ENCODE measurements around the gene ZNF620. TPM values are rescaled to one million over a fixed set of nuclear protein-coding genes. Genes with fewer than 3 reads are reported as not detected.
"Not testable (repeated sequence)": the region's sequence is repeated elsewhere in the genome, so short reads cannot be mapped to it uniquely, and the experiment has no call there.

ZNF620 gene
- total RNA-seq, 2 experiments from 2014 or later: 5.5 to 5.6 TPM

DNA sequence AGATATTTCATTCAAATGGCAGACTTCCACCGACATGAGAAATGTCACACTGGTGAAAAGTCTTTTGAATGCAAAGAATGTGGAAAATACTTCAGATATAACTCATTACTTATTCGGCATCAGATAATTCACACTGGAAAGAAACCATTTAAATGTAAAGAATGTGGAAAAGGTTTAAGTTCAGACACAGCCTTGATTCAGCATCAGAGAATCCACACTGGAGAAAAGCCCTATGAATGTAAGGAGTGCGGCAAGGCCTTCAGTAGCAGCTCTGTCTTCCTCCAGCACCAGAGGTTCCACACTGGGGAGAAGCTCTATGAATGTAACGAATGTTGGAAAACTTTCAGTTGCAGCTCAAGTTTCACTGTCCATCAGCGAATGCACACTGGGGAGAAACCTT is 10.4 kb downstream of the ZNF620 start:
- Mint-ChIP-seq H3K36me3 (ENCODE audit: low read depth) (peaks cover 26% of the 10 kb centered on the region), H3K4me3 (no peak overlapping the region), H3K9me3 (no peaks in the 10 kb centered on the region), H3K27me3 (no peaks in the 10 kb centered on the region), H3K4me1 (no peaks in the 10 kb centered on the region), H3K27ac (no peak overlapping the region)
- POLR2A ChIA-PET: no interaction called here
- CTCF ChIA-PET: no interaction called here
- DNase-seq: no peak

DNA sequence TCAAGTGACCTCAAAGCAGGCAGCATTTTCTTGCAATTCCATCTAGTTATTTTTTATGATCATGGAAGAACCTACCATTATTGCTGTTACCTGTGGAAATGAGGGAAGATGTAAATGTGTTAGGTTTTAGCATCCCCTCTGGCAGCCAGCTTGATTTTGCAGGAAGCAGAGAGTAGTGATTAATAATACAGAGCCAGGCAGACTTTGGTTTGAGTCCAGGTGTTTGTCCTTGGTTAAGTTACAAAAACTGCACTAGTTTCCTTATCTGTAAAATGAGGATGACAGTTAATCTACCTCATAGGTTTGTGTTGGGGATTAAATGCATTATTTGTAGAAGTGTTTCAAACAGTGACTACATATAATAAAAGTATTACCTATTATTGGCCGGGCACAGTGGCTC is 12.2 kb downstream of the ZNF620 start:
- ChIA-PET CTCF (no interaction called here), POLR2A (no interaction called here)
- H3K27me3 Mint-ChIP-seq: no peaks in the 10 kb centered on the region
- no peak overlapping the region for H3K4me3 Mint-ChIP-seq
- no peaks in the 10 kb centered on the region for H3K4me1 Mint-ChIP-seq
- no peaks in the 10 kb centered on the region for H3K9me3 Mint-ChIP-seq
- no peak for DNase-seq
- no peak overlapping the region for H3K27ac Mint-ChIP-seq
- H3K36me3 Mint-ChIP-seq (ENCODE audit: low read depth): peaks cover 21% of the 10 kb centered on the region

DNA sequence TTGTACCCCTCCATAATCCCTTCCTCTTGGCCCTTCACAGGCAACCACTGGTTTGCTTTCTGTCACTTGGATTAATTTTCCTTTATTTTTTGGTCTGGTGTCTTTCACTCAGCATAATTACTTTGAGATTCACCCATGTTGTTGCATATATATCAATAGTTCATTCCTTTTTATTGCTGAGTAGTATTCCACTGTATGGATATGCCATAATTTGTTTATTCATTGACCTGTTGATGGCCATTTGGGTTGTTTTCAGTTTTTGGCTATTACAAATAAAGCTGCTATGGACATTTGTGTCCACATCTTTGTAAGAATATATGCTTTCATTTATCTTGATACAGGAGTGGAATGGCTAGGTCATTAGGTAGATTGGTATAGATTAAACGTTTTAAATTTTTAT is 13.0 kb downstream of the ZNF620 start:
- no peak overlapping the region for H3K4me3 Mint-ChIP-seq
- peaks cover 21% of the 10 kb centered on the region for H3K36me3 Mint-ChIP-seq (ENCODE audit: low read depth)
- no peaks in the 10 kb centered on the region for H3K9me3 Mint-ChIP-seq
- CTCF ChIA-PET: no interaction called here
- peaks cover 2% of the 10 kb centered on the region for H3K4me1 Mint-ChIP-seq
- POLR2A ChIA-PET: no interaction called here
- no peak for DNase-seq
- H3K27me3 Mint-ChIP-seq: no peaks in the 10 kb centered on the region
- no peak overlapping the region for H3K27ac Mint-ChIP-seq

DNA sequence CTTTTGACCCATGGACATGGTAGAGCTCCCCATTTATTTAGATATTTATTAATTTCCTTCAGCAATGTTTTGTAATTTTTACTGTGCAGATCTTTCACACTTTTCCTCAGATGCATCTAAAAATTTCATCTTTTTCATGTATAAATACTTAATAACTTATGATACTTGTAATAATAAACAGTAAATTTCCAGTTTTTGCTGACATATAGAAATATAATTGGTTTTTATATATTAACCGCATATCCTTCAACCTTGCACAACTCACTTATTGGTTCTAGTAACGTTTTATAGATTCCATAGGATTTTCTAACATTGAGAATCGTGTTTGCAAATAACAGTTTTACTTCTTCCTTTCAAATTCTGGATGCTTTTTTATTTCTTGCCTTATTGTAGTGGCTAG is 15.4 kb downstream of the ZNF620 start:
- POLR2A ChIA-PET: no interaction called here
- CTCF ChIA-PET: interaction anchor here (1.6 kb wide), 1 partner anchor 212 kb away, joined by 3 read pairs; no protein-coding TSS in a partner anchor
- H3K9me3 Mint-ChIP-seq: no peaks in the 10 kb centered on the region
- H3K27ac Mint-ChIP-seq: no peak overlapping the region
- peaks cover 22% of the 10 kb centered on the region for H3K4me1 Mint-ChIP-seq
- peaks cover 19% of the 10 kb centered on the region for H3K36me3 Mint-ChIP-seq (ENCODE audit: low read depth)
- no peak overlapping the region for H3K4me3 Mint-ChIP-seq
- no peaks in the 10 kb centered on the region for H3K27me3 Mint-ChIP-seq
- DNase-seq: no peak

DNA sequence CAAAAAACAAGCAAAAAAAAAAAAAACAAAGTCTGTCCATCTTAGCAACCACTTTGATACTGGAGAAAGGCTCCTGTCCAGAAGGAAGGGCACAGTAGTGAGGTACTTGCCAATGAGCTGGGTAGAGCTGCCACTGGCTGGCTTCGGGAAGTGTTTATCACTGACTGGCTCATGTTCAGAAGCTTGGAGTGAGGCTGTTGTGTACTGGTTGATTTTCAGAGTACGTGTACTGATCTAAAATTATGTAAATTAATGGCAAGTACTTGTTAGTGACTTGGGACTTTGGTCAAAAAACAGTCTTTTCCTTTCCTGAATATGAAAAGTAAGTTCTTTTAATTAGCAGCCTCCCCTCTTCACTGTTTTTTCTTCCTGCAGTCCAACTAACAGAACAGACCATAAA is 17.9 kb downstream of the ZNF620 start:
- no peaks in the 10 kb centered on the region for H3K9me3 Mint-ChIP-seq
- no peak for DNase-seq
- ChIA-PET POLR2A (no interaction called here), CTCF (interaction anchor here (0.7 to 0.9 kb wide), 2 partner anchors 17 to 28 kb away, joined by 3 read pairs; no protein-coding TSS in a partner anchor)
- H3K27me3 Mint-ChIP-seq: no peaks in the 10 kb centered on the region
- peak overlapping the region; percentile 96 for H3K4me3 Mint-ChIP-seq
- peaks cover 29% of the 10 kb centered on the region for H3K4me1 Mint-ChIP-seq
- peak overlapping the region; percentile 99 for H3K27ac Mint-ChIP-seq
- H3K36me3 Mint-ChIP-seq (ENCODE audit: low read depth): peaks cover 34% of the 10 kb centered on the region

DNA sequence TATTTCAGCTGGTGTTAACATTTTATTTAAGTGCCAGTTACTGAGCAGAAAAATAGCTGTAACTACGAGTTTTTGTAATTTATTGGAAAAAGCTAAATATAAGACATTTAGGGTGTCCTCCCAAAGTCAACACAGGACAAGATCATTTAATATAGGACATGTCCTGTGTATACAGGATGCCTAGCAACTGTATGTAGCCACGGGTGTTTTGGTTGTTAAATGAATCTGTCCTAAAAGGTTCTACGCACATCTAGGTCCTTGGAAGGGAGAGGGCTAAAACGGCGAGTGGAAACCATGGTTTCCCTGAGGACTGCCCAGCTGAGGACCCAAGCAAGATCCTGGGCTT is 18.4 kb downstream of the ZNF620 start:
- Mint-ChIP-seq H3K27me3 (no peaks in the 10 kb centered on the region), H3K9me3 (no peaks in the 10 kb centered on the region), H3K4me3 (peak overlapping the region; percentile 96), H3K4me1 (peaks cover 31% of the 10 kb centered on the region), H3K27ac (peak overlapping the region; percentile 99), H3K36me3 (ENCODE audit: low read depth) (peaks cover 38% of the 10 kb centered on the region)
- POLR2A ChIA-PET: no interaction called here
- DNase-seq: no peak
- CTCF ChIA-PET: interaction anchor here (0.7 to 0.9 kb wide), 2 partner anchors 17 to 28 kb away, joined by 3 read pairs; no protein-coding TSS in a partner anchor

DNA sequence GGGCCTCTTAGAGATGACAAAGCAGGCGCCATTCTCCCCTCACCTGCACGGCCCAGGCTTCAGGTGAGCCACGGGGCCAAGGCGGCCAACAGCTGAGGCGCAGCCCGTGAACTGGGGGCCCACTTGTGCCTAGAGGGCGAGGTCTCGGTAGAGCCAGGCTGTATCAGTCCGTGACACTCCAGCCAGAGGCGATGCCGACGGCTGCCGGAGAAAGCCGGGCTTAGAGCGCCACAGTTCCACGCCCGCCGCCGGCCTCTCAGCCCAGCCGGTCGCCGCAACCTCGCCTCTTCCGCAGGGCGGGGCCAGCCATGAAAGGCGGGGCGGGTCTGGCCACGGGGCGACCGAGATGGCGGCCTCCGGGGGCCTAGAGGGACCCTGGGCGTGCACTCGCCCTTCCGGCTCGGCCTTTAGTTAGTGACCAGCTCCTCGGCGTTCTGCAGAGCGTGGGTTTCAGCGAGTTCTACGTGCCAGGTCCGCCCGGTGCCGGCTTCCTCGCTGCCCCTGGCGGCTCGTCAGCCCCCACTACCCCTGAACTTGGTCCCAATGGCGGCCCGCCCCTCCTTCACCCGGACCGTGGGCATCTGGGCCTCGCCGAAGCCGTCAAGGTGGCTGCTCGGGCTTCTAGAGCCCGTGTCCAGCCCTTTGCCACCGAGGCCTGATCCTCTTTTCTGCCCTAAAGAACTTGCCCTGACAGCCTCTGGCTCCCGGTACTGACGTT is 18.9 kb downstream of the ZNF620 start, which contains the start of gene ZNF621:
Gene ZNF621, plus strand, starts transcription at position 393 of the 718 bp plus-strand sequence. CDS start 881 bp downstream, outside the sequence.
- Mint-ChIP-seq H3K9me3 (no peaks in the 10 kb centered on the region), H3K4me1 (peaks cover 31% of the 10 kb centered on the region), H3K27ac (peak within 1 kb of the TSS; percentile 99), H3K27me3 (no peaks in the 10 kb centered on the region), H3K4me3 (peak within 1 kb of the TSS; percentile 96), H3K36me3 (ENCODE audit: low read depth) (peaks cover 43% of the 10 kb centered on the region)
- CTCF ChIA-PET: interaction anchor here (0.7 to 0.9 kb wide), 2 partner anchors 17 to 29 kb away, joined by 3 read pairs; no protein-coding TSS in a partner anchor
- POLR2A ChIA-PET: no interaction called here
- DNase-seq: peak; percentile 85

DNA sequence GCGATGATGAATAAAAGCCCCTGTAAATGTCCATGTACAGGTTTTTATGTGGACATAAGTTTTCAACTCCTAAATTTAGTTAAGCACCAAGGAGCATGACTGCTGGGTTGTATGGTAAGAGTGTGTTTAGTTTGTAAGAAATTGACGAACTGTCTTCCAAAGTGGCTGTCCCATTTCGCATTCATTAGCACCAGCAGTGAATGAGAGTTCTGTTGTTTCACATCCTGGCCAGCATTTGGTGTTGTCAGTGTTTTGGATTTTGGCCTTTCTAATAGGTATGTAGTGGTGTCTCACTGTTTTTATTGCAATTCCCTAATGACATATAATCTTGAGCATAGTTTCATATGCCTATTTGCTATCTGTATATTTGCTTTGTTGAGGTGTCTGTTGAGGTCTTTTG is 22.6 kb downstream of the ZNF620 start:
- POLR2A ChIA-PET: no interaction called here
- Mint-ChIP-seq H3K9me3 (peaks cover 19% of the 10 kb centered on the region), H3K27ac (no peak overlapping the region), H3K4me3 (no peak overlapping the region), H3K4me1 (peaks cover 31% of the 10 kb centered on the region), H3K27me3 (no peaks in the 10 kb centered on the region), H3K36me3 (ENCODE audit: low read depth) (peaks cover 78% of the 10 kb centered on the region)
- DNase-seq: no peak
- CTCF ChIA-PET: no interaction called here

DNA sequence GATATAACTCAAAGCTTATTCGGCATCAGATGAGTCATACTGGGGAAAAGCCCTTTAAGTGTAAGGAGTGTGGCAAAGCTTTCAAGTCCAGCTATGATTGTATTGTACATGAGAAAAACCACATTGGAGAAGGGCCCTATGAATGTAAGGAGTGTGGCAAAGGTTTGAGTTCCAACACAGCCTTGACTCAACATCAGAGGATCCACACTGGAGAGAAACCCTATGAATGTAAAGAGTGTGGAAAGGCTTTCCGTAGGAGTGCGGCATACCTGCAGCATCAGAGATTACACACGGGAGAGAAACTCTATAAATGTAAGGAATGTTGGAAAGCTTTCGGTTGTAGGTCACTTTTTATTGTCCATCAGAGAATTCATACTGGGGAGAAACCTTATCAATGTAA is 26.4 kb downstream of the ZNF620 start:
- Mint-ChIP-seq H3K9me3 (peaks cover 34% of the 10 kb centered on the region), H3K27ac (no peak overlapping the region), H3K27me3 (no peaks in the 10 kb centered on the region), H3K36me3 (ENCODE audit: low read depth) (peaks cover 86% of the 10 kb centered on the region), H3K4me1 (peaks cover 4% of the 10 kb centered on the region), H3K4me3 (no peak overlapping the region)
- DNase-seq: no peak
- CTCF ChIA-PET: no interaction called here
- POLR2A ChIA-PET: interaction anchor here (0.5 kb wide), 1 partner anchor 699 kb away, joined by 4 read pairs; no protein-coding TSS in a partner anchor

DNA sequence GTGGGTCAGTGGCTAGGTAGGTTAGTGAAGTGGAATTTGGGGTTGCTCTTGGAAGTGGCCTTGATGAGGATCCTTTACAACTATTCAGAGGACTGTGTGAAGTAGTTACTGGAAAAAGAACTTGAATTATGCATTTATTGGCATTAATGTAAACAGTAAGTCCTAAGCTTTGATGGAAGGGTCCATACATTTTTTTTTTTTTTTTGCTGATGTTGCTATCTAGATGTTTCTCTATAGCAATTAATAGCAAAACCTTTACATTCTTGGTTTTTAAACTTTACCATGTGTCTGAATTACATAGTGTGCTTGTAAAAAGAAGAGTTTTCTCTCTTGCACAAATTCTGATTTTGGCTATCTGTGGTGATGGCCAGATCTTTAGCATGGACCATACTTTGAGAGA is 28.4 kb downstream of the ZNF620 start:
- ChIA-PET POLR2A (interaction anchor here (0.8 kb wide), 1 partner anchor 57 kb away, joined by 4 read pairs; no protein-coding TSS in a partner anchor), CTCF (interaction anchor here (0.7 kb wide), 1 partner anchor 293 kb away, joined by 7 read pairs; no protein-coding TSS in a partner anchor)
- H3K36me3 Mint-ChIP-seq (ENCODE audit: low read depth): peaks cover 81% of the 10 kb centered on the region
- no peaks in the 10 kb centered on the region for H3K4me1 Mint-ChIP-seq
- peaks cover 45% of the 10 kb centered on the region for H3K9me3 Mint-ChIP-seq
- DNase-seq: no peak
- no peak overlapping the region for H3K4me3 Mint-ChIP-seq
- H3K27me3 Mint-ChIP-seq: no peaks in the 10 kb centered on the region
- no peak overlapping the region for H3K27ac Mint-ChIP-seq

DNA sequence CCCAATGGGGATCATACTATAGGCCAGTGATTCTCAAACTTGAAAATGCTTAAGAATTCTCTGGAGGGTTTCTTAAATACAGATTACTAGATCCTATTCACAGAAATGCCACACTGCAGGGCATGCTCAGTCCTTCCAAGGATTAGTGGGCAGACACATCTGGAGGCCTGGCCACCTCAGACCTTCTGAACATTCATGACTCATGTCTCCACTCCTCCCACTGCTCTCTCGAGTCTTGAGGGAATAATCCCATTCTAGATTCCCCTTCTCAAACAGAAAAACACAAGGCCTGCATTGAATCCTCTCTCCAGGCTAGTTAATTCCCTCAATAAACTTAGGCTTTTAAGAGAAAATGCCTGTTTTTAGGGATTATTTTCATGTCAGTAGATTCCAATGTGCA is 41.0 kb downstream of the ZNF620 start:
- Mint-ChIP-seq H3K27ac (no peak overlapping the region), H3K9me3 (peaks cover 4% of the 10 kb centered on the region), H3K36me3 (ENCODE audit: low read depth) (no peaks in the 10 kb centered on the region), H3K27me3 (no peaks in the 10 kb centered on the region), H3K4me1 (no peaks in the 10 kb centered on the region), H3K4me3 (no peak overlapping the region)
- CTCF ChIA-PET: no interaction called here
- POLR2A ChIA-PET: no interaction called here
- DNase-seq: no peak

DNA sequence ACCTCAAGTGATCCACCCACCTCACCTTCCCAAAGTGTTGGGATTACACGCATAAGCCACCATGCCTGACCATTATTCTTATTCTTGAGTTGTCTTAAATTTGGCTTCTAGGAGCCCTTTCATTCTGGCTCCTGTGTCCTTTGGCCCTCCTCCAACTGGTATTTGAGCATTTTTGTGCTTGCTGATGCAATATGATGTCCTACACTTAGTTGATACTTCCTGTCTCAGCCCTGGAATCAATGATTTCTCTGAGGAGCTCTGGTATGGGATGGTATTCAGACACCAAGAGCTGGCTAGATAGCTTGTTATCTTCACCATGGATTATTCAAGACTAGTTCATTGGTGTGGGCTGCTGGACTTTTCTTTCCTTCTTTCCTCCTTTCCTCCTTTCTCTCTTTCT is 44.3 kb downstream of the ZNF620 start:
- ChIA-PET CTCF (no interaction called here), POLR2A (no interaction called here)
- Mint-ChIP-seq H3K9me3 (peaks cover 4% of the 10 kb centered on the region), H3K27me3 (no peaks in the 10 kb centered on the region), H3K27ac (no peak overlapping the region), H3K4me3 (no peak overlapping the region), H3K4me1 (no peaks in the 10 kb centered on the region), H3K36me3 (ENCODE audit: low read depth) (no peaks in the 10 kb centered on the region)
- DNase-seq: no peak

DNA sequence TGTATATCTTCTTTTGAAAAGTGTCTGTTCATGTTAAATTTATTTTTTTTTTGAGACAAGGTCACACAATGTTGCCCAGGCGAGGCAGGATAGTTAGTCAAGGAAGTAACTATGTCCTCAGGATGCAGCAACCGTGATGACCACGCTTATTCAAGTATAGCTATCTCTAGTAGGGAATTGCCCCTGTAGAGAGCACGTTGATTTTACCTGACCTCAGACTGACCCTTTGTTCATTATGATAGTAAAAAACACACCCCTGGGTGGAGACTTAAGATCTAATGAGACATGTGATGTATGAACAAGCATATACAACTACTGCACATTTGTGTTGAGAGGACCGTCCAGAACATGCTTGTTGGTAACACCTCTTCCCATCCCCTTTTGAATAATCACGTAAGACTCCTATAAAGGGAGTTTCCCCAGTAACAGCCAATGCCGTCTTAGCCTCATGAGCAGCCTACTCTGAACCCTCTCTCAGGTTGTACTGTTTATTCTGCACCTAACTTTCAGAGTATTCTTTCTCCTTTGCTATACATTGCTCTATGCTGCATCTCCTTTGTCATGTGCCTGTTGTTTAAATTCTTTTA is 51.8 kb downstream of the ZNF620 start:
- H3K4me1 Mint-ChIP-seq: no peaks in the 10 kb centered on the region
- H3K27ac Mint-ChIP-seq: no peak overlapping the region
- ChIA-PET CTCF (no interaction called here), POLR2A (no interaction called here)
- no peaks in the 10 kb centered on the region for H3K36me3 Mint-ChIP-seq (ENCODE audit: low read depth)
- H3K9me3 Mint-ChIP-seq: no peaks in the 10 kb centered on the region
- no peak overlapping the region for H3K4me3 Mint-ChIP-seq
- no peaks in the 10 kb centered on the region for H3K27me3 Mint-ChIP-seq
- DNase-seq: no peak

DNA sequence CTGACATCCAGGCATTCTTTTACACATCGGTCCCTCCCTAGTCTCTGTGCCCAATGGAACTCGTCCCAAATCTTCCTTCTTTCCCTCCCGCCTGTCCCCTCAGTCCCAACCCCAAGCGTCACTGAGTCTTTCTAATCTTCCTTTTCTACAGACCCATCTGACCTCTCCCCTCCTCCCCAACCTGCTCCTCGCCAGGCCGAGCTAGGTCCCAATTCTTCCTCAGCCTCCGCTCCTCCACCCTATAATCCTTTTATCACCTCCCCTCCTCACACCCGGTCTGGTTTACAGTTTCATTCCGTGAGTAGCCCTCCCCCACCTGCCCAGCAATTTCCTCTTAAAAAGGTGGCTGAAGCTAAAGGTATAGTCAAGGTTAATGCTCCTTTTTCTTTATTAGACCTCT is 56.6 kb downstream of the ZNF620 start:
- H3K27ac Mint-ChIP-seq; DNase-seq; H3K4me1 Mint-ChIP-seq; CTCF ChIA-PET; H3K36me3 Mint-ChIP-seq (ENCODE audit: low read depth); H3K9me3 Mint-ChIP-seq; H3K27me3 Mint-ChIP-seq; POLR2A ChIA-PET; H3K4me3 Mint-ChIP-seq: not testable (repeated sequence)

All from activated CD4-positive, alpha-beta T cell treated with anti-CD3 and anti-CD28 coated beads, Interleukin-2, amount 10 ng/mL, durations not matched to agents 7 days and 5 days (primary cell).